K562 treated with DMSO at 1 percent for 48 hours (cell line): Measurements from ENCODE around the gene MTARC1. TPM values are rescaled to one million over a fixed set of nuclear protein-coding genes. Genes with fewer than 3 reads are reported as not detected.

ENCODE experiments used
- total RNA-seq: library from RNA; unstranded; fragments of 300-600 nt; gene quantifications from 2 replicates; pipeline ENCODE4 v1.2.3, GENCODE V29; 2022; ENCODE audit warnings: low replicate concordance; ENCODE audit errors: extremely low read depth

The MTARC1 gene
- total RNA-seq, result not detected in 2 replicates

GRCh38 chr1:220786337-220787068, at the start of gene MTARC1:
Gene MTARC1 (plus strand): TSS chr1:220786913. CDS start chr1:220786945, 32 bp downstream.

GRCh38 chr1:220748089-220748934, 38.4 kb upstream of the MTARC1 start, which contains the start of gene MTARC2:
Gene MTARC2 (plus strand): TSS chr1:220748322. CDS start chr1:220748532, 210 bp downstream.

Other genes starting within 250 kb of the MTARC1 start
- not detected in 2 replicates for gene C1orf115, start 96.5 kb upstream of the MTARC1 start, total RNA-seq
- gene MTARC2, start 38.6 kb upstream of the MTARC1 start, total RNA-seq, result not detected in 2 replicates
- not detected in 2 replicates for gene HLX, start 92.5 kb downstream of the MTARC1 start, total RNA-seq